Measurements from ENCODE around the gene RAMACL.

DNA sequence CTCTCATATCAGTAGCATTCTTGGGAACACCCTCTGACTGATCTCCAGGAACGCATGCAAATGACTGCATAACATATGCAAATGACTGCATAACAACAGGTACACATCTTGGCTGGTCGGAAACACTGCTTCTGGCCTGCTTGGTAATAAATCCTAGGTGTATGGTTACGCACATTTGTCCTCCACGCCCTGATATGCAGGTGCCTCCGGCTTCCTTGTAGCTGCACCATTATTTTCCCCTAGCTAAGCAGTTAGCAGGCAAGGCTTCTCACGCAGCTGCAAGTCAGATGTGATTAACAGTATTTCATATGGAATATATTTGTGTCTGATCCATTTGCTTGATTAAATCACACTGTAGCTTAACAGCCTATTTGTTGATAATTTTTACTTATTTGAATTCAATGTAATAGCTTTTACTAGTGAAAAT is 34.6 kb upstream of the RAMACL start:
- TF ChIP-seq POLR2A (IDR thresholded peaks at IDR 0.05; ENCODE audit: low read depth, low read length), result no peak
- TF ChIP-seq TAF1 (IDR thresholded peaks at IDR 0.05; ENCODE audit: borderline replicate concordance, low read depth, low read length), result no peak
- no peak for TF ChIP-seq POLR2AphosphoS5 (IDR thresholded peaks at IDR 0.05; ENCODE audit: low read depth, low read length)
